Measurements from ENCODE around the gene CD300H.
A peak's percentile ranks its signal among the peaks of the same experiment; 100 is the strongest.

Gene CD300H

GRCh38 chr17:74532115-74532514 is 35.2 kb downstream of the CD300H start:
- peaks cover 0 to 2% (median 0%) of the 10 kb centered on the region in 5 donors for H3K27me3 ChIP-seq (ENCODE audit: control insufficient read depth in 5 of 5, insufficient read depth in 4 of 5, low read length in 5 of 5)

DNA sequence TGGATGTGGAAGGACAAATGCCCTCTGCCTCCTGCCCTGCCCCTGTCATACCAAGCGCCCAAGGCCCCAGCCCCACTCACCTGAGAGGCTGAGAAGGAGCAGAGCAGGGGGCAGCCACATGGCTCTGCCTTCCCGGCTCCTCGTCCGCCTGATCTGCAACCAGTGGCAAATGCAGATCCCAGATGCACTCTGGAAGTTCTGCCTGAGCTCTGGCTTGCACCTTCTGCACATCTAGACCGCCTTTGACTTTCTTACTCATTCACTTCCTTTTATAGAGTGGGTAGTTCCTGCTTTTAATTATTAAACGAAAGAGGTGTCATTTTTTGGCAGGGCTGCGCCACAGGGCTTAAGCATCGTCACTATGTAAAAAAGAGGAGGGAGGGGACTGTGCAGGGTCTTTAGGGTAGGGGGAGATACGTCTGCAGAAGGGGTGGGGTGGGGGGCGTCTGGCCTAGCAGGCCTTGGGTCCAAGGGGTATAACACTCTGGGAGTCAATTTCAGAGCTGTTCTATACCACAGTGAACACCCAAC is 36.0 kb downstream of the CD300H start, which contains the start of gene CD300LB:
Gene CD300LB (minus strand): TSS at position 245 of the 531 bp plus-strand sequence. CDS start 125 bp downstream, at position 120.
- Histone ChIP-seq H3K9ac (ENCODE audit: low read length in 5 of 5) (no peak within 1 kb of the TSS), H3K36me3 (ENCODE audit: control insufficient read depth in 5 of 5, insufficient read depth in 5 of 5, low read length in 5 of 5) (no peaks in the 10 kb centered on the region), H3K27me3 (ENCODE audit: control insufficient read depth in 5 of 5, insufficient read depth in 4 of 5, low read length in 5 of 5) (no peaks in the 10 kb centered on the region), H3K9me3 (ENCODE audit: control insufficient read depth in 5 of 5, low read length in 5 of 5) (no peaks in the 10 kb centered on the region), H3K27ac (ENCODE audit: low read depth, low read length) (peak within 1 kb of the TSS; percentile 37), H3K4me1 (ENCODE audit: control insufficient read depth in 5 of 5, insufficient read depth in 5 of 5, low read length in 5 of 5) (peaks cover 0 to 26% (median 9%) of the 10 kb centered on the region in 5 donors), H3K4me3 (ENCODE audit: low read depth in 1 of 5, low read length in 5 of 5) (peak within 1 kb of the TSS in 2 of 5 donors; percentile 38 to 46)

More at GRCh38 chr17:74532115-74532514, 35.2 kb downstream of the CD300H start:
- H3K4me3 ChIP-seq (ENCODE audit: low read depth in 1 of 5, low read length in 5 of 5), result peak overlapping the region in 3 of 5 donors; percentile 34 to 46 (median 38)
- H3K4me1 ChIP-seq (ENCODE audit: control insufficient read depth in 5 of 5, insufficient read depth in 5 of 5, low read length in 5 of 5), result peaks cover 0 to 26% (median 9%) of the 10 kb centered on the region in 5 donors
- H3K27ac ChIP-seq (ENCODE audit: low read depth, low read length), result peak overlapping the region; percentile 37
- no peaks in the 10 kb centered on the region for H3K9me3 ChIP-seq (ENCODE audit: control insufficient read depth in 5 of 5, low read length in 5 of 5)
- no peak overlapping the region for H3K9ac ChIP-seq (ENCODE audit: low read length in 5 of 5)
- no peaks in the 10 kb centered on the region for H3K36me3 ChIP-seq (ENCODE audit: control insufficient read depth in 5 of 5, insufficient read depth in 5 of 5, low read length in 5 of 5)

DNA sequence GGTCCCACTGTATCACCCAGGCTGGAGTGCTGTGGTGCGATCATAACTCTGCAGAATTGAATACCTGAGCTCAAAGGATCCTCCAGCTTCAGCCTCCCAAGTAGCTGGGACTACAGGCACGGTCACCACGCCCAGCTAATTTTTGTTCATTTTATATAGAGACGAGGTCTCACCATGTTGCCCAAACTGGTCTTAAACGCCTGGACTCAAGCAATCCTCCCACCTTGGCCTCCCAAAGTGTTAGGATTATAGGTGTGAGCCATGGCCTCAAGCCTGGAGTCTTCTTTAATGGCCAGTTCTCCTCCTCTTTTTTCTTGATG is 36.5 kb downstream of the CD300H start:
- no peaks in the 10 kb centered on the region for H3K9me3 ChIP-seq (ENCODE audit: control insufficient read depth in 5 of 5, low read length in 5 of 5)
- H3K9ac ChIP-seq (ENCODE audit: low read length in 5 of 5), result no peak overlapping the region
- peaks cover 0 to 26% (median 9%) of the 10 kb centered on the region in 5 donors for H3K4me1 ChIP-seq (ENCODE audit: control insufficient read depth in 5 of 5, insufficient read depth in 5 of 5, low read length in 5 of 5)
- no peak overlapping the region for H3K4me3 ChIP-seq (ENCODE audit: low read depth in 1 of 5, low read length in 5 of 5)
- H3K27me3 ChIP-seq (ENCODE audit: control insufficient read depth in 5 of 5, insufficient read depth in 4 of 5, low read length in 5 of 5), result no peaks in the 10 kb centered on the region
- no peak overlapping the region for H3K27ac ChIP-seq (ENCODE audit: low read depth, low read length)
- H3K36me3 ChIP-seq (ENCODE audit: control insufficient read depth in 5 of 5, insufficient read depth in 5 of 5, low read length in 5 of 5), result no peaks in the 10 kb centered on the region

DNA sequence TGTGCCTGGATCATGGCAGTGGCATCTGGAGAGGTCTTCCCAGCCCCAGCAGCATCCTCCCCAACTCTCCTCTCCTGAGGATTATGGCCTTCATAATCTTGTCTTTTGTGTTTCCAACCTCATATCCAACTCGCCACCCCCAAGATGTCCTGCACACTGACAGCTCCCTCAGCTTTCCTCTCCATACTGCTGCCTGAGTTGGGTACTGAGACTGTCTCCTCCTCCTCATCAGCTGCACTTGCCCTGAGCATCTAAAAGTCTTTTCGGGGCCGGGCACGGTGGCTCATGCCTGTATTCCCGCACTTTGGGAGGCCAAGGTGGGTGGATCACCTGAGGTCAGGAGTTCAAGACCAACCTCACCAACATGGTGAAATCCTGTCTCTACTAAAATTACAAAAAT is 38.1 kb downstream of the CD300H start:
- no peak overlapping the region for H3K27ac ChIP-seq (ENCODE audit: low read depth, low read length)
- H3K36me3 ChIP-seq (ENCODE audit: control insufficient read depth in 5 of 5, insufficient read depth in 5 of 5, low read length in 5 of 5), result no peaks in the 10 kb centered on the region
- no peaks in the 10 kb centered on the region for H3K9me3 ChIP-seq (ENCODE audit: control insufficient read depth in 5 of 5, low read length in 5 of 5)
- no peak overlapping the region for H3K4me3 ChIP-seq (ENCODE audit: low read depth in 1 of 5, low read length in 5 of 5)
- peaks cover 0 to 26% (median 9%) of the 10 kb centered on the region in 5 donors for H3K4me1 ChIP-seq (ENCODE audit: control insufficient read depth in 5 of 5, insufficient read depth in 5 of 5, low read length in 5 of 5)
- H3K9ac ChIP-seq (ENCODE audit: low read length in 5 of 5), result no peak overlapping the region
- H3K27me3 ChIP-seq (ENCODE audit: control insufficient read depth in 5 of 5, insufficient read depth in 4 of 5, low read length in 5 of 5), result peaks cover 0 to 4% (median 0%) of the 10 kb centered on the region in 5 donors

GRCh38 chr17:74528491-74529199 is 38.7 kb downstream of the CD300H start:
- Histone ChIP-seq H3K27me3 (ENCODE audit: control insufficient read depth in 5 of 5, insufficient read depth in 4 of 5, low read length in 5 of 5) (peaks cover 0 to 4% (median 0%) of the 10 kb centered on the region in 5 donors), H3K9ac (ENCODE audit: low read length in 5 of 5) (no peak overlapping the region), H3K36me3 (ENCODE audit: control insufficient read depth in 5 of 5, insufficient read depth in 5 of 5, low read length in 5 of 5) (no peaks in the 10 kb centered on the region), H3K9me3 (ENCODE audit: control insufficient read depth in 5 of 5, low read length in 5 of 5) (no peaks in the 10 kb centered on the region), H3K4me3 (ENCODE audit: low read depth in 1 of 5, low read length in 5 of 5) (no peak overlapping the region), H3K4me1 (ENCODE audit: control insufficient read depth in 5 of 5, insufficient read depth in 5 of 5, low read length in 5 of 5) (peaks cover 0 to 26% (median 9%) of the 10 kb centered on the region in 5 donors), H3K27ac (ENCODE audit: low read depth, low read length) (no peak overlapping the region)

DNA sequence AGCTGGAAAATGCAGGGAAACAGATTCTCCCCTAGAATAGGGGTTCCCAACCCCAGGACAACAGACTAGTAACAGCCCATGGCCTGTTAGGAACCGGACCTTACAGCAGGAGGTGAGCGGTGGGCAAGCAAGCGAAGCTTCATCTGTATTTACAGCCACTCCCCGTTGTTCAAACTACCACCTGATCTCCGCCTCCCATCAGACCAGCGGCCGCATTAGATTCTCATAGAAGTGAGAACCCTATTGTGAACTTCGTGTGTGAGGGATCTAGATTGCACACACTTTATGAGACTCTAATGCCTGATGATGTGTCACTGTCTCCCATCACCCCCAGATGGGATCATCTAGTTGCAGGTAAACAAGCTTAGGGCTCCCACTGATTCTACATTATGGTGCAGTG is 39.6 kb downstream of the CD300H start:
- Histone ChIP-seq H3K9ac (ENCODE audit: low read length in 5 of 5) (no peak overlapping the region), H3K4me3 (ENCODE audit: low read depth in 1 of 5, low read length in 5 of 5) (no peak overlapping the region), H3K4me1 (ENCODE audit: control insufficient read depth in 5 of 5, insufficient read depth in 5 of 5, low read length in 5 of 5) (peaks cover 0 to 23% (median 5%) of the 10 kb centered on the region in 5 donors), H3K36me3 (ENCODE audit: control insufficient read depth in 5 of 5, insufficient read depth in 5 of 5, low read length in 5 of 5) (no peaks in the 10 kb centered on the region), H3K27me3 (ENCODE audit: control insufficient read depth in 5 of 5, insufficient read depth in 4 of 5, low read length in 5 of 5) (peaks cover 0 to 4% (median 0%) of the 10 kb centered on the region in 5 donors), H3K9me3 (ENCODE audit: control insufficient read depth in 5 of 5, low read length in 5 of 5) (peaks cover 0 to 9% (median 7%) of the 10 kb centered on the region in 5 donors), H3K27ac (ENCODE audit: low read depth, low read length) (no peak overlapping the region)

GRCh38 chr17:74527081-74527480 is 40.2 kb downstream of the CD300H start:
- H3K4me3 ChIP-seq (ENCODE audit: low read depth in 1 of 5, low read length in 5 of 5), result no peak overlapping the region
- peaks cover 0 to 4% (median under 1%) of the 10 kb centered on the region in 5 donors for H3K27me3 ChIP-seq (ENCODE audit: control insufficient read depth in 5 of 5, insufficient read depth in 4 of 5, low read length in 5 of 5)
- peaks cover 0 to 20% (median 0%) of the 10 kb centered on the region in 5 donors for H3K4me1 ChIP-seq (ENCODE audit: control insufficient read depth in 5 of 5, insufficient read depth in 5 of 5, low read length in 5 of 5)
- no peak overlapping the region for H3K27ac ChIP-seq (ENCODE audit: low read depth, low read length)
- H3K9ac ChIP-seq (ENCODE audit: low read length in 5 of 5), result no peak overlapping the region
- peaks cover 0 to 12% (median 8%) of the 10 kb centered on the region in 5 donors for H3K9me3 ChIP-seq (ENCODE audit: control insufficient read depth in 5 of 5, low read length in 5 of 5)
- H3K36me3 ChIP-seq (ENCODE audit: control insufficient read depth in 5 of 5, insufficient read depth in 5 of 5, low read length in 5 of 5), result no peaks in the 10 kb centered on the region

- no peak overlapping the region for H3K9ac ChIP-seq (ENCODE audit: low read length in 5 of 5)
- peaks cover 0 to 18% (median 0%) of the 10 kb centered on the region in 5 donors for H3K4me1 ChIP-seq (ENCODE audit: control insufficient read depth in 5 of 5, insufficient read depth in 5 of 5, low read length in 5 of 5)
- H3K9me3 ChIP-seq (ENCODE audit: control insufficient read depth in 5 of 5, low read length in 5 of 5), result peaks cover 0 to 12% (median 8%) of the 10 kb centered on the region in 5 donors
- H3K36me3 ChIP-seq (ENCODE audit: control insufficient read depth in 5 of 5, insufficient read depth in 5 of 5, low read length in 5 of 5), result no peaks in the 10 kb centered on the region
- H3K4me3 ChIP-seq (ENCODE audit: low read depth in 1 of 5, low read length in 5 of 5), result no peak overlapping the region
- peaks cover 0 to 4% (median 2%) of the 10 kb centered on the region in 5 donors for H3K27me3 ChIP-seq (ENCODE audit: control insufficient read depth in 5 of 5, insufficient read depth in 4 of 5, low read length in 5 of 5)
- H3K27ac ChIP-seq (ENCODE audit: low read depth, low read length), result no peak overlapping the region
These were observed 40.6 kb downstream of the CD300H start for GRCh38 chr17:74526681-74527080.

- Histone ChIP-seq H3K9ac (ENCODE audit: low read length in 5 of 5) (no peak overlapping the region), H3K4me1 (ENCODE audit: control insufficient read depth in 5 of 5, insufficient read depth in 5 of 5, low read length in 5 of 5) (peaks cover 0 to 20% (median 3%) of the 10 kb centered on the region in 5 donors), H3K4me3 (ENCODE audit: low read depth in 1 of 5, low read length in 5 of 5) (no peak overlapping the region), H3K27me3 (ENCODE audit: control insufficient read depth in 5 of 5, insufficient read depth in 4 of 5, low read length in 5 of 5) (peaks cover 0 to 4% (median 2%) of the 10 kb centered on the region in 5 donors), H3K36me3 (ENCODE audit: control insufficient read depth in 5 of 5, insufficient read depth in 5 of 5, low read length in 5 of 5) (no peaks in the 10 kb centered on the region), H3K27ac (ENCODE audit: low read depth, low read length) (no peak overlapping the region), H3K9me3 (ENCODE audit: control insufficient read depth in 5 of 5, low read length in 5 of 5) (peaks cover 0 to 12% (median 8%) of the 10 kb centered on the region in 5 donors)
These were observed 41.5 kb downstream of the CD300H start for GRCh38 chr17:74525781-74526288.

DNA sequence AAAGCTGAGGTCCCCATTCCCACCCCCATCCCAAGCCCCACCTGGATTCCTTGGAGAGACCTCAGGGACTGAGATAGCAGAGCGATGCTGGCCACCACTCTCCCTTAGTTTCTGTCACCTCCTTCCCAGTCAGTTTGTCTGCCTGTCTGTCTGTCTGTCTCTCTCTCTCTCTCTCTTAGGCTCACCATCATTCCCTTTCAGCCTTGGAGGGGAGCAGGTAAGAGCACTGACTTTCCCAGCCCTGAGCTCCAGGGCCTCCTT is 41.9 kb downstream of the CD300H start:
- Histone ChIP-seq H3K4me3 (ENCODE audit: low read depth in 1 of 5, low read length in 5 of 5) (no peak overlapping the region), H3K27ac (ENCODE audit: low read depth, low read length) (no peak overlapping the region), H3K4me1 (ENCODE audit: control insufficient read depth in 5 of 5, insufficient read depth in 5 of 5, low read length in 5 of 5) (peaks cover 0 to 23% (median 5%) of the 10 kb centered on the region in 5 donors), H3K36me3 (ENCODE audit: control insufficient read depth in 5 of 5, insufficient read depth in 5 of 5, low read length in 5 of 5) (no peaks in the 10 kb centered on the region), H3K27me3 (ENCODE audit: control insufficient read depth in 5 of 5, insufficient read depth in 4 of 5, low read length in 5 of 5) (peaks cover 0 to 7% (median 2%) of the 10 kb centered on the region in 5 donors), H3K9me3 (ENCODE audit: control insufficient read depth in 5 of 5, low read length in 5 of 5) (peaks cover 0 to 12% (median 8%) of the 10 kb centered on the region in 5 donors), H3K9ac (ENCODE audit: low read length in 5 of 5) (no peak overlapping the region)

All from subcutaneous abdominal adipose tissue (tissue), 5 donors.